ENCODE data around the gene ABHD10.

GRCh38 chr3:112000966-112001365 lies 22.1 kb downstream of the ABHD10 start:
- no peak for TF ChIP-seq EZH2phosphoT487 (IDR thresholded peaks at IDR 0.05; ENCODE audit: borderline replicate concordance, low read length)
- TF ChIP-seq CTCF (conservative IDR thresholded peaks at IDR 0.05; ENCODE audit: low read depth, low read length): no peak
- TF ChIP-seq EZH2 (IDR thresholded peaks at IDR 0.05; ENCODE audit: low read length, unreplicated experiment): no peak

Measured in PC-3 (cell line).